Urinary bladder (tissue), 4 donors: ENCODE data around the gene DIS3. TPM values are rescaled to one million over a fixed set of nuclear protein-coding genes. Genes with fewer than 3 reads are reported as not detected.
A peak's percentile ranks its signal among the peaks of the same experiment; 100 is the strongest.
"Not testable (repeated sequence)": the region's sequence is repeated elsewhere in the genome, so short reads cannot be mapped to it uniquely, and the experiment has no call there.

Experiments
- DNase-seq: peaks from one replicate; pipeline ENCODE4 v3.0.0-alpha.2; 2015; ENCODE audit errors: extremely low spot score
- H3K27ac ChIP-seq: one replicate; pipeline ENCODE4 v1.5.1; 2013; ENCODE audit warnings: low read depth, mild to moderate bottlenecking, moderate library complexity
- H3K36me3 ChIP-seq: one replicate; pipeline ENCODE4 v1.6.1; 2013; ENCODE audit warnings: mild to moderate bottlenecking, moderate library complexity; ENCODE audit not compliant: insufficient read depth
- H3K4me1 ChIP-seq: one replicate; pipeline ENCODE4 v1.6.1; 2013; ENCODE audit warnings: mild to moderate bottlenecking, moderate library complexity; ENCODE audit not compliant: insufficient read depth
- H3K4me3 ChIP-seq: one replicate; pipeline ENCODE4 v1.5.1; 2013; ENCODE audit warnings: low read depth, low read length
- WGBS: extraction: QIAGEN DNeasy Blood & Tissue Kit; methylation state at CpG from one replicate; pipeline ENCODE4 v1.1.7; 2013; 5-methylcytosine and 5-hydroxymethylcytosine counted together
- polyA plus RNA-seq: library from polyadenylated mRNA; stranded (reverse); fragments of 200-250 nt; gene quantifications from one replicate; pipeline ENCODE4 v1.2.3, GENCODE V29; 2013
- total RNA-seq: library from RNA; depleted of rRNA; stranded (reverse); fragments of >200 nt; gene quantifications from one replicate; pipeline ENCODE4 v1.2.3, GENCODE V29; 2014
- donor health status: healthy with polysubstance abuse.
- donor health status: healthy.

The DIS3 gene
- total and polyA plus RNA-seq, 2 donors, result 15.0 to 42.6 TPM

DNA sequence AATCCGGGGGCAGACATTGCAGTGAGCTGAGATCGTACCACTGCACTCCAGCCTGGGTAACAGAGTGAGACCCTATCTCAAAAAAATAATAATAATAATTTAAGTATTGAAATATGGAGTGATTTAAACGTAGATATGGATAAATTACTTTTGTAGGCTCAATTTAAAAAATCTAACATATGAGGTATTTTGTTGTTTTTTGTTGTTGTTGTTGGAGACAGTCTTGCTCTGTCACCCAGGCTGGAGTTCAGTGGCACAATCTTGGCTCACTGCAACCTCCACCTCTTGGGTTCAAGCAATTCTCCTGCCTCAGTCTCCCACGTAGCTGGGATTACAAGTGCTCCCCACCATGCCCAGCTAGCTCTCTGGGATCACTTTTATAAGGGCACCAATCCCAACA lies 3.0 kb upstream of the DIS3 start:
- H3K27ac ChIP-seq, DNase-seq, H3K4me3 ChIP-seq, H3K36me3 ChIP-seq, H3K4me1 ChIP-seq: not testable (repeated sequence)
- WGBS, result 94% methylated on average over 4 of the region's 4 CpGs

DNA sequence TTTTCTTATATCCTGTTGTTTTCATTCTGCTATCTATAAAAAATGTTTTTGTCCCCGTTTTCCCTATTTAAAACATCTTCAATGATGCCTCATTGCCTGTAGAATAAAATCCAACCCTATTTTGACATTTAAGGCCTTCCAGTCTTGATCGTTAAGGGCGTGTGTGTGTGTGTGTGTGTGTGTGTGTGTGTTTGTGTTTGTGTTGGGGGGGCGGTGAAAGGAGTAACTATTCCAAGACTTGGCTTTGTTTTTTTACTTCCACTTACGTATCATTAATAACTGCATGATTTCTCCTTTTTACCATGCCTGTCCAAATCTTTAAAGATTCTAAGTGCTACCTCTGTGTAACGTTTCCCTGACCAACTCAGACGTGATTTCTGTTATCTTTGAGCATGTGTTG lies 1.0 kb upstream of the DIS3 start:
- peak overlapping the region; percentile 87 for H3K4me3 ChIP-seq
- no peak overlapping the region for H3K27ac ChIP-seq
- H3K4me1 ChIP-seq, result no peaks in the 10 kb centered on the region
- no peak for DNase-seq
- WGBS, result 4% methylated on average over 7 of the region's 7 CpGs
- no peaks in the 10 kb centered on the region for H3K36me3 ChIP-seq

DNA sequence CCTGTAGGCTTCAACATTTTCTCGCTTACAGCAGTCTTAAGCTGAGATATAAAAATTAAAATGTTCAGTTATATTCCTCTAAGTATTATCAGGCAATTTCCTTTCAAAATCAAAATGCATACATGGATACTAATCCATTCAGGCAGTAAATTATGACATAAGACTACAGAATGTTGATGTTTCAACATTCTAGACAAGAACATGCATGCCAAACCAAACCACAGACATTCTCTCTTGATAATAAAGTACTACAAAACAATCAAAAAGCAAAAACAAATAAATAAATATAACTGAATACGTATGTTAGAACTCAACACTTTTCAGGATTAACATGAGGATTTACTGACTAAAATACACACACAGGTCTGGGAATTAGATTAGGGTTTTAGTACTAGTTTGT lies 7.7 kb downstream of the DIS3 start:
- Histone ChIP-seq H3K27ac (no peak overlapping the region), H3K4me3 (no peak overlapping the region), H3K4me1 (no peaks in the 10 kb centered on the region), H3K36me3 (peaks cover 7% of the 10 kb centered on the region)
- WGBS, result 81% methylated on average over 2 of the region's 2 CpGs
- DNase-seq, result no peak

DNA sequence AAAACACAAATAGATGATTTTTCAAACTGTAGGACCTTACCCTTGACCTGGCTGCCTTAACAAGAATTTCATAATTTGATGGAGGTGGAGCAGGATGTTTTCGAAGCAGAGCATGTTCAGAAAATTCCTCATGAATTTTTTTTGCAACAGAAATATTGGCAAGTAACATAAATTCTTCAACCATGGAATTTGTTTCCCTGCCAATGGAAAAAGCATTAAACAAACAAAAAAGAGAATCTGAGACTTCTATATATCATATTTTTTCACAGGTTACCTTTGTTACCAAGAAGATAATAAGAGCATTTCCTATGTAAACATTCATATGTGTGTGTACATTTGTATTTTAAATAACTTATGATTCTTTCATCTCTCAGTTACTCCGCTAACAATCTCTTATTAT lies 18.3 kb downstream of the DIS3 start:
- no peak overlapping the region for H3K27ac ChIP-seq
- no peak for DNase-seq
- H3K36me3 ChIP-seq, result peaks cover 12% of the 10 kb centered on the region
- H3K4me1 ChIP-seq, result no peaks in the 10 kb centered on the region
- WGBS, result 61% methylated on average over 2 of the region's 2 CpGs
- H3K4me3 ChIP-seq, result no peak overlapping the region

DNA sequence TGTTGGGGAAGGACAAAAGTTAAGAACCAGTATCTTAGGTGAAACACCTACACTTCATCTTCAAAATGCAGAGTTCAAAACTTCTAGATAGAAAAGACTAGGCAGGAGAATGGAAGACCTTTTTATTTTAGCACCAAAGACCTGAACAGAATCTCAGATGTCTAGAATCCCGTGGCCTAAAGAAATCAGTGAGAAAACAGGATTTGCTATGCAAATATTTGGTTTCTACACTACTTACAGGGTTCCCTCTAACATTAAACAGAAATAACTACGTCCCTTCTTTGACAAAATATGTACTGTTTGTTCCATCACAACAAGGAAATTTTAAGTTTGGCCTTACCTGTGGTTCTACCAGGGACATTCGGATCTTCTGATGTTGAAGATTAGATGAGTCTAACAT lies 21.5 kb downstream of the DIS3 start:
- peaks cover 9% of the 10 kb centered on the region for H3K36me3 ChIP-seq

DNA sequence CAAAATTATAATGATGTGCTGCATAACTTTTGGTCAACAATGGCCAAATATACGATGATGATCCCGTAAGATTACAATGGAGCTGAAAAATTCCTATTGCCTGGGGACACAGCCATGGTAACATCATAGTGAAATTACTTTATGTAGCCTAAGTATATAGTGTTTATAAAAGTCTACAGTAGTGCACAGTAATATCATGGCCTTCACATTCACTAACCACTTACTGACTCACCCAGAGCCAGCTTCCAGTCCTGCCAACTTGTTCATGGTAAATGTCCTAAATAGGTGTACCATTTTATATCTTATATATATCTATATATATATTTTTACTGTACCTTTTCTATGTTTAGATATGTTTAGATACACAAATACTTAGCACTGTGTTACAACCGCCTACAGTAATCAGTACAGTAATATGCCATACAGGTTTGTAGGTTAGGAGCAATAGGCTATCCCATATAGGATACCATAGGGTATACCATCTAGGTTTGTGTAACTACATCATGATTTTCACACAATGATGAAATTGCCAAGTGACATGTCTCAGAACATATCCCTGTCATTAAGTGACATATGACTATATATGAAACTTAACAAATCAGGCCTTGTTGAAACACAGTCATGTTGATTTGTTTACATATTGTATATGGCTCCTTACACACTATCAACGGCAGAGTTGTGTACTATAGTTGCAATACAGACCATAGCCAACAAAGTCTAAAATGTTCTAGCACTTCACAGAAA lies 23.7 kb downstream of the DIS3 start:
- no peak overlapping the region for H3K27ac ChIP-seq
- WGBS, result 71% methylated on average over 4 of the region's 4 CpGs
- DNase-seq, result no peak
- peaks cover 9% of the 10 kb centered on the region for H3K36me3 ChIP-seq
- H3K4me1 ChIP-seq, result no peaks in the 10 kb centered on the region
- H3K4me3 ChIP-seq, result no peak overlapping the region

More for the DNA sequence above, 21.5 kb downstream of the DIS3 start:
- DNase-seq, result no peak
- 93% methylated on average over 3 of the region's 3 CpGs for WGBS
- H3K4me3 ChIP-seq, result no peak overlapping the region
- H3K27ac ChIP-seq, result no peak overlapping the region
- no peaks in the 10 kb centered on the region for H3K4me1 ChIP-seq

DNA sequence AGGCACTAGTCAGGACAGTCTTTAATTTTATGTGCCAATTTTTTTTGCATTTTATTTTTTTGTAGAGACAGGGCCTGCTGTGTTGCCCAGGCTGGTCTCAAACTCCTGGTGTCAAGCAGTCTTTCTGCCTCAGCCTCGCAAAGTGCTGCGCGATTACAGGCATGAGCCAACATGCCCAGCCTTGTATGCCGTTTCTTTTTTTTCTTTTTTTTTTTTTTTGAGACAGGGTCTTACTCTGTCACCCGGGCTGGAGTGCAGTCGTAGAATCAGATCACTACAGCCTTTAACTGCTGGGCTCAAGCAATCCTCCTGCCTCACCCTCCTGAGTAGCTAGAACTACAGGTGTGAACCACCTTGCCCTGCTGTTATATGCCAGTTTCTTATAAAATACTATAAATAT lies 27.6 kb downstream of the DIS3 start:
- 83% methylated on average over 6 of the region's 6 CpGs for WGBS
- no peak overlapping the region for H3K27ac ChIP-seq
- DNase-seq, result no peak
- no peaks in the 10 kb centered on the region for H3K4me1 ChIP-seq
- H3K36me3 ChIP-seq, result peaks cover 5% of the 10 kb centered on the region
- no peak overlapping the region for H3K4me3 ChIP-seq

DNA sequence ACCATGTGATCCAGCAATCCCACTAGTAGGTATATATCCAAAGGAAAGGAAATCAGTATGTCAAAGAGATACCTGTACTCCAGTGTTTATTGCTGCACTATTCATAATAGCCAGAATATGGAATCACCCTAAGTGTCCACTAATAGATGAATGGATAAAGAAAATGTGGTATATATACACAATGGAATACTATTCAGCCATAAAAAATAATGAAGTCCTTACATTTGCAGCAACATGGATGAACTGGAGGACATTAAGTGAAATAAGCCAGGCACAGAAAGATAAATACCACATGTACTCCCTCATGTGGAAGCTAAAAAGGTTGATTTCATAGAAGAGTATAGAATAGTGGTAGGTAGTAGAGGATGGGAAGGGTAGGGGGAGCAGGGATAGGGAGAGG lies 30.5 kb downstream of the DIS3 start:
- H3K36me3 ChIP-seq, result peaks cover 4% of the 10 kb centered on the region
- H3K4me1 ChIP-seq, result no peaks in the 10 kb centered on the region
- no peak for DNase-seq
- no peak overlapping the region for H3K27ac ChIP-seq
- H3K4me3 ChIP-seq, result no peak overlapping the region

DNA sequence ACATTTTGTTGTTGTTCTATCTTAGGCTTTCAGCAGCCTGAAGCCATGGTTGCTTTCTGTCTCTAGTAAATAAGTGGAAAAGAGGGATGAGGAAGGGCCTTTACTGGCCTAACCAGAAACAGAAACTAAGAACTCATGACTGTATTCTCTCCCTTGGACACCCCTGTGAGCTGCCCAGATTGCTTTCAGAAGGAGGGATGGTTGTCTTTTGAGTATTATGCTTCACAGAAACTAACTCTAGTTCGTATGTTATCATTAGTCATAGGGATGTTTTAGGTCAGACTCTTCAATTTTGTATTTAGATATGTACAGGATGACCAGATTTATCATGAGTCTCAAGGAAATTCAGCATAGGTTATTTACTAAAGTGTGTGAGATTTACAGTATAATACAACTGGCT lies 36.4 kb downstream of the DIS3 start:
- Histone ChIP-seq H3K4me3 (no peak overlapping the region), H3K36me3 (no peaks in the 10 kb centered on the region), H3K27ac (no peak overlapping the region), H3K4me1 (no peaks in the 10 kb centered on the region)
- DNase-seq, result no peak
- 82% methylated on average over 1 of the region's 1 CpG for WGBS

DNA sequence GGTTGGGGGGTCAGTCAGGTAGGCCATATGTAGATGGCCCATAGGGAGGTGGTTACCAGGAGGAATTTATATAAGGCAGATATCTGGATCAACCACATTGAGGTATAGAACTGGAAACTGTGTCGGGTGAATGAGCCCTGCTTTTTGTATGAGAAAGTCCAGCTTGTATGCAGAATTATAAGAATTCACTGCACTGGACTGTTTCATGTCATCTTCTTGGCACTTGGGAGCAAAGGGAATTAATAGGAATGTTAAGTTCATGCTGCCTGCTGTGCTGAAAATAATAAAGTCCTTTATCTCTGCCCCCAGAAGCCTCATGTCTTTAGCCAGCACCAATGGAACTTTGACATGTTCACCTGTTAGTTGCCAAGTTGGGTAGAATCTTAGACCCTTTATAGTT lies 41.7 kb downstream of the DIS3 start:
- WGBS, result 40% methylated on average over 1 of the region's 1 CpG
- H3K4me1 ChIP-seq, result no peaks in the 10 kb centered on the region
- H3K27ac ChIP-seq, result no peak overlapping the region
- no peak overlapping the region for H3K4me3 ChIP-seq
- no peaks in the 10 kb centered on the region for H3K36me3 ChIP-seq
- DNase-seq, result no peak

DNA sequence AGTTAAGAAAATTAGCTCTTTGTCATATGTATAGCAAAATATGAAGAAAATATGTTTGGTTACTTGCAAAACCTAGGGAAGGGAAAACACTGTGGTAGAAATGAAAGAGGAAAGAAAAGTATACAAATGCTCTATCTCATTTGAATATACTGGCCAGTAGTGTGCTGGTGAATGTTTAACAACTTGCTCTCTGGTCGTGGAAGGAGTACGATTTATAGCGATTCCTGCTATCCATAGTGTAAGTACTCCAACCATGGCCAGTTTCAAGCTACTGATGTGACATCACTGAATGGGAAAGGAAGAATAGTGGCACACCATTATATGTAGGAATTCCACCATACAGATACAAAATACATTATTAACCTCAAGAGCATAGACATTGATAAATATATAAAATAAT lies 44.7 kb downstream of the DIS3 start:
- 86% methylated on average over 3 of the region's 3 CpGs for WGBS
- no peak overlapping the region for H3K27ac ChIP-seq
- DNase-seq, result no peak
- no peaks in the 10 kb centered on the region for H3K4me1 ChIP-seq
- no peaks in the 10 kb centered on the region for H3K36me3 ChIP-seq
- H3K4me3 ChIP-seq, result no peak overlapping the region

DNA sequence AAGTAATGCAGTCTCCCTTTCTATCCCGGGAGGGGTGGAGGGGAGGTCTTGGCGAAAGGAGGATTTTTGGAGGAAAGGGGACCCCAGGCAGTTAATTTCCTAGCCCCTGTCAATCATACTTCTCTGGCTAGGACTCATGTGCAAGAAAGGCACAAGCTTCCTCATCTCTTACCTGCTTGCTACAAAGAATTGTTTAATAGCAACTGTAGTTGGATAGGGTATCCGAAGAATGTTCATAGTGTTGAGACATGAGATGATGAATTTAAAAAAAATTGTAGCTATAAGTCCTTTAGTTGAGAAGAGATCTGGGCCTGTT lies 53.5 kb downstream of the DIS3 start:
- Histone ChIP-seq H3K4me3 (peak overlapping the region; percentile 84), H3K27ac (no peak overlapping the region), H3K4me1 (peaks cover 1% of the 10 kb centered on the region), H3K36me3 (peaks cover 3% of the 10 kb centered on the region)
- 6% methylated on average over 3 of the region's 3 CpGs for WGBS
- no peak for DNase-seq

DNA sequence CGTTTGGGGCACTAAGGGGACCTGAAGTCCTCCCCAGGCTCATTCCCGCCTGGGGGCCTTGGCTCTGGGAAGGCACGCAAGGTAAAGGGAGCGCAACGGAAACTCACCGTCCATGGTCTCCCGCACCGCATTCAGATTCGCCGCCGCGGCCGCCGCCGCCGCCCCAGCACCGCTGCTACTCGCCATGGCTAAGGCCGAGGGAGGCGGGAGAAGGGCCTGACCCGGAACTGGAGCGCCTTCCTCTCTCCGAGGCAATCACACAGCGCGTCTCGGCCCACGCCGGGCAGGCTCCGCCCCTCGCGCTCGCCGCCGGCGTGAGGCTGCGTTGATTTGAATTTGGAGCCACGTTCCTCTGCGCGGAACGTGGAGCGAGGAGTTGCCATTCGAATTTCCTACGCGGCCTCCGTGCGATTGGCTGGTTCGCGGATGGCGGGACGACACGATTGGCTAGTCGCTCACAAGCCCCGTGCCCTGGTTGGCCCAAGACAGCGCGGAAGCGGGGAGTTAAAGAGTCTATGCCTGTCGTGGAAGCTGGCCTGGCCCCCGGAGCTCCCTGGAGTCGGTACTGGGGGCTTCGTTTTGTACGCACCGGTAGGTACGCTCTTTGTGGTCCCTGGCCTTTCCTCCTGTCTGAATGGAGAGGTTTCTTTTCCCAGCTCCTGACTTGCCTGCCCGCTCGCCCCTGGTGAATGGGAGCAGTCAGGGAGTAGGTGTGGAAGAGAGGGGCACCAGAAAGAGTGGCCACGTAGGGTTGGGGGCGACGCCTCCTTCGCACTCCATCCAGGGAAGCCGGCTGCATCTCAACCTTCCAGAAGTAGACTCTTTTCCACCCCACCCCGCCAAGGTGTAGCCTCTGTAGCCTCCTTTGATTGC lies 54.0 kb downstream of the DIS3 start, which contains the start of the genes BORA and MZT1:
BORA (plus strand) TSS at position 507 of the 873 bp plus-strand sequence. CDS start 1,018 bp downstream, outside the sequence.
MZT1 (minus strand) TSS at position 213 of the 873 bp plus-strand sequence; CDS start at position 186, 27 bp downstream.
- Histone ChIP-seq H3K4me1 (peaks cover 1% of the 10 kb centered on the region), H3K4me3 (peak within 1 kb of the TSS; percentile 84), H3K27ac (no peak within 1 kb of the TSS), H3K36me3 (peaks cover 3% of the 10 kb centered on the region)
- peak; percentile 91 for DNase-seq
- under 1% methylated on average over 71 of the region's 71 CpGs for WGBS
